ENCODE data around the gene NAGA.

- no peak for TF ChIP-seq CTCF (conservative IDR thresholded peaks at IDR 0.05; ENCODE audit: low read depth, low read length)
- TF ChIP-seq USF2 (IDR thresholded peaks at IDR 0.05; ENCODE audit: low read depth, low read length) = no peak
- TF ChIP-seq FOS (IDR thresholded peaks at IDR 0.05; ENCODE audit: low read depth, low read length) = no peak
- no peak for TF ChIP-seq RFX5 (IDR thresholded peaks at IDR 0.05; ENCODE audit: low read depth, low read length)
- TF ChIP-seq RAD21 (IDR thresholded peaks at IDR 0.05; ENCODE audit: low read length) = no peak
- TF ChIP-seq CEBPB (IDR thresholded peaks at IDR 0.05; ENCODE audit: low read depth, low read length) = no peak
- no peak for TF ChIP-seq POLR2A (IDR thresholded peaks at IDR 0.05; ENCODE audit: low read depth, low read length)
- no peak for TF ChIP-seq MAFK (IDR thresholded peaks at IDR 0.05; ENCODE audit: low read depth, low read length)
- TF ChIP-seq RCOR1 (IDR thresholded peaks at IDR 0.05; ENCODE audit: insufficient replicate concordance, low read length) = no peak
- no peak for TF ChIP-seq CHD1 (IDR thresholded peaks at IDR 0.05; ENCODE audit: low read depth, low read length)
- no peak for TF ChIP-seq NFE2L2 (IDR thresholded peaks at IDR 0.05; ENCODE audit: low read depth, low read length)
- no peak for TF ChIP-seq ELK1 (IDR thresholded peaks at IDR 0.05; ENCODE audit: borderline replicate concordance, low read depth, low read length)
These were observed 6.3 kb upstream of the NAGA start for GRCh38 chr22:42076764-42077485.
